HepG2 (cell line): ENCODE measurements around the gene CCDC97. TPM values are rescaled to one million over a fixed set of nuclear protein-coding genes. Genes with fewer than 3 reads are reported as not detected.
A peak's percentile ranks its signal among the peaks of the same experiment; 100 is the strongest.

Experiments used
- ATAC-seq: fragments of 200-7000 bp; cut with Tn5 transposase; 3 replicates; pipeline ENCODE4 v1.9.1; 2020; ENCODE audit warnings: mild to moderate bottlenecking, moderate library complexity
- BruUV-seq: library from RNA; stranded (reverse); fragments of 400-500 nt; replicated peaks from 2 replicates; lab custom pipeline; 2021; lab: Mats Ljungman, UMichigan
- CTCF ChIA-PET: fragments of 300-600 bp; formaldehyde crosslinking; extraction: SDS; loops from one replicate; lab custom pipeline; 2021; ENCODE audit warnings: low total read pairs, inconsistent platforms, low intra/inter-chr PET ratio; lab: Yijun Ruan, JAX
- POLR2A ChIA-PET: fragments of 350-600 bp; sonication (Branson Sonifier 250); formaldehyde crosslinking; loops from one replicate; lab custom pipeline; 2020; ENCODE audit warnings: antibody characterized with exemption, inconsistent platforms; lab: Yijun Ruan, JAX
- DNase-seq: peaks from one replicate; pipeline ENCODE4 v3.0.0-alpha.2; 2015; ENCODE audit warnings: low spot score
- FAIRE-seq: peaks from 3 replicates; lab custom pipeline; 2011; peaks lifted over from hg19 to GRCh38; lab: Jason Lieb, UNC
- H2AFZ ChIP-seq: one replicate; pipeline ENCODE4 v1.6.1; 2011; ENCODE audit warnings: low read length, inconsistent platforms
- H3K27ac ChIP-seq: fragments of 300-600 bp; 3 replicates; pipeline ENCODE4 v1.8.0; 2011; ENCODE audit warnings: mixed run types, mild to moderate bottlenecking, mixed read lengths, low read length, inconsistent platforms; ENCODE audit not compliant: insufficient read depth; ENCODE audit errors: extremely low read length
- H3K27me3 ChIP-seq, 2 experiments: fragments of 200-600 bp in 1 of 2; 2 replicates in 1 of 2; 3 replicates in 1 of 2; pipeline versions ENCODE4 v1.6.0 to v1.8.0; 2011; ENCODE audit warnings: low read length in 2 of 2, mild to moderate bottlenecking in 2 of 2, moderate library complexity in 2 of 2, inconsistent platforms in 1 of 2; ENCODE audit not compliant: insufficient read depth in 2 of 2, control insufficient read depth in 1 of 2
- H3K36me3 ChIP-seq, 2 experiments: fragments of 200-600 bp in 1 of 2; replicated peaks in 1 of 2; 2 replicates in 1 of 2; 3 replicates in 1 of 2; pipeline versions ENCODE4 v1.5.1 to v1.8.0; 2011; ENCODE audit warnings: low read length in 2 of 2, inconsistent platforms in 1 of 2; ENCODE audit not compliant: insufficient read depth in 2 of 2, control insufficient read depth in 1 of 2
- H3K4me1 ChIP-seq: 2 replicates; pipeline ENCODE4 v1.5.1; 2012; ENCODE audit warnings: low read length, inconsistent platforms; ENCODE audit not compliant: insufficient read depth
- H3K4me2 ChIP-seq: 2 replicates; pipeline ENCODE4 v1.6.0; 2011; ENCODE audit warnings: low read depth, low read length, inconsistent platforms
- H3K4me3 ChIP-seq, 3 experiments: fragments of 200-600 bp in 1 of 3; sonication (generic), shearing (Covaris generic) in 1 of 3; replicated peaks in 1 of 3; 2 replicates each; pipeline ENCODE4 v1.5.1; 2011 to 2016; ENCODE audit warnings: low read length in 3 of 3, inconsistent platforms in 2 of 3, low read depth in 2 of 3, mild to moderate bottlenecking in 2 of 3, control low read depth in 1 of 3, mixed read lengths in 1 of 3; ENCODE audit not compliant: insufficient read depth in 1 of 3
- H3K79me2 ChIP-seq: one replicate; pipeline ENCODE4 v1.6.1; 2011; ENCODE audit warnings: low read length, inconsistent platforms; ENCODE audit not compliant: insufficient read depth
- H3K9ac ChIP-seq: 2 replicates; pipeline ENCODE4 v1.6.0; 2011; ENCODE audit warnings: mild to moderate bottlenecking, low read depth, low read length, inconsistent platforms; ENCODE audit not compliant: insufficient read depth
- H3K9me3 ChIP-seq: 2 replicates; pipeline ENCODE4 v1.5.1; 2012; ENCODE audit warnings: mild to moderate bottlenecking, low read length
- H4K20me1 ChIP-seq: 2 replicates; pipeline ENCODE4 v1.6.0; 2011; ENCODE audit warnings: inconsistent platforms, mild to moderate bottlenecking, low read length, moderate library complexity; ENCODE audit not compliant: insufficient read depth
- FOXK1 ChIP-seq: sonication (generic); formaldehyde crosslinking; IDR thresholded peaks from 2 replicates; pipeline ENCODE4 v1.4.0; 2020; ENCODE audit warnings: low read depth, missing genetic modification reagents, borderline replicate concordance
- HMGA1 ChIP-seq: sonication (generic); formaldehyde crosslinking; conservative IDR thresholded peaks from 2 replicates; pipeline ENCODE4 v1.4.0; 2020; ENCODE audit warnings: missing genetic modification reagents
- KLF11 ChIP-seq: IDR thresholded peaks from 2 replicates; pipeline ENCODE4 v1.6.1; 2016; ENCODE audit warnings: missing compliant biosample characterization
- NFIB ChIP-seq: sonication (generic); formaldehyde crosslinking; IDR thresholded peaks from 2 replicates; pipeline ENCODE4 v1.9.0; 2021; ENCODE audit warnings: missing genetic modification reagents, mild to moderate bottlenecking, borderline replicate concordance
- POGZ ChIP-seq: sonication (generic); formaldehyde crosslinking; IDR thresholded peaks from 2 replicates; pipeline ENCODE4 v1.4.0; 2020; ENCODE audit warnings: mild to moderate bottlenecking, missing genetic modification reagents
- RNF2 ChIP-seq: fragments of 450-650 bp; conservative IDR thresholded peaks from 2 replicates; pipeline ENCODE4 v1.6.1; 2016; ENCODE audit warnings: low read depth
- ZNF570 ChIP-seq: sonication (generic); formaldehyde crosslinking; IDR thresholded peaks from 2 replicates; pipeline ENCODE4 v1.4.0; 2020; ENCODE audit warnings: mild to moderate bottlenecking, missing genetic modification reagents, borderline replicate concordance
- ZNF605 ChIP-seq: sonication (generic); formaldehyde crosslinking; IDR thresholded peaks from 2 replicates; pipeline ENCODE4 v1.8.0; 2022; ENCODE audit warnings: mild to moderate bottlenecking, missing genetic modification reagents
- WGBS: methylation state at CpG from one replicate; pipeline ENCODE4 v1.1.6; 2017; ENCODE audit warnings: low lambda C conversion rate; 5-methylcytosine and 5-hydroxymethylcytosine counted together
- in situ Hi-C: cut with HindIII; loops from 2 replicates; pipeline ENCODE4 v1.10.0; 2017; ENCODE audit warnings: low pct_unique_long_range_greater_than_20kb; ENCODE audit not compliant: extremely low pct_ligation_motif_present
- intact Hi-C: fragments of 100-400 bp; cut with micrococcal nuclease; formaldehyde crosslinking; loops from one replicate; pipeline ENCODE4 v1.10.0; 2022; ENCODE audit not compliant: unreplicated experiment
- polyA plus RNA-seq, 8 experiments: library from polyadenylated mRNA; depleted of rRNA in 3 of 8; stranded (reverse) in 7 of 8; unstranded in 1 of 8; fragments of >200 nt; fragmentation: Illumina TruSeq in 4 of 8; extraction: Trizol in 4 of 8; gene quantifications; 2 replicates each; pipeline versions ENCODE4 v1.2.1 to v1.2.3, GENCODE V29; 2011 to 2016; ENCODE audit warnings: low read depth in 4 of 8, missing spikeins in 1 of 8, mixed read lengths in 1 of 8; ENCODE audit not compliant: insufficient read depth in 1 of 8
- total RNA-seq, 5 experiments: library from RNA; depleted of rRNA; stranded (reverse); fragments of >200 nt; fragmentation: Illumina TruSeq; extraction: Trizol; gene quantifications; 2 replicates each; pipeline ENCODE4 v1.2.3, GENCODE V29; 2016; ENCODE audit warnings: low read depth in 1 of 5
- TF ChIP-seq, protein P1 (sequence below): sonication (generic); formaldehyde crosslinking; IDR thresholded peaks from 2 replicates; pipeline ENCODE4 v1.4.0; 2020; ENCODE audit warnings: missing genetic modification reagents, mild to moderate bottlenecking, borderline replicate concordance
- TF ChIP-seq, protein P2 (sequence below): sonication (generic); formaldehyde crosslinking; IDR thresholded peaks from 2 replicates; pipeline ENCODE4 v1.8.1; 2023; ENCODE audit warnings: mild to moderate bottlenecking, moderate library complexity, missing genetic modification reagents
- TF ChIP-seq, protein P3 (sequence below): sonication (generic); formaldehyde crosslinking; IDR thresholded peaks from 2 replicates; pipeline ENCODE4 v1.4.0; 2020; ENCODE audit warnings: missing genetic modification reagents
- TF ChIP-seq, protein P4 (sequence below): sonication (generic); formaldehyde crosslinking; conservative IDR thresholded peaks from 2 replicates; pipeline ENCODE4 v1.8.0; 2022; ENCODE audit warnings: mild to moderate bottlenecking, moderate library complexity, missing genetic modification reagents
- TF ChIP-seq, protein P5 (sequence below): sonication (generic); formaldehyde crosslinking; IDR thresholded peaks from 2 replicates; pipeline ENCODE4 v1.5.1; 2020; ENCODE audit warnings: missing genetic modification reagents, mild to moderate bottlenecking, borderline replicate concordance

CCDC97 gene
- total and polyA plus RNA-seq, 2 of the 13 experiments (the other 11 are each of a cell fraction or from before 2014, with no cell fraction given): 6.2 to 7.3 TPM

DNA sequence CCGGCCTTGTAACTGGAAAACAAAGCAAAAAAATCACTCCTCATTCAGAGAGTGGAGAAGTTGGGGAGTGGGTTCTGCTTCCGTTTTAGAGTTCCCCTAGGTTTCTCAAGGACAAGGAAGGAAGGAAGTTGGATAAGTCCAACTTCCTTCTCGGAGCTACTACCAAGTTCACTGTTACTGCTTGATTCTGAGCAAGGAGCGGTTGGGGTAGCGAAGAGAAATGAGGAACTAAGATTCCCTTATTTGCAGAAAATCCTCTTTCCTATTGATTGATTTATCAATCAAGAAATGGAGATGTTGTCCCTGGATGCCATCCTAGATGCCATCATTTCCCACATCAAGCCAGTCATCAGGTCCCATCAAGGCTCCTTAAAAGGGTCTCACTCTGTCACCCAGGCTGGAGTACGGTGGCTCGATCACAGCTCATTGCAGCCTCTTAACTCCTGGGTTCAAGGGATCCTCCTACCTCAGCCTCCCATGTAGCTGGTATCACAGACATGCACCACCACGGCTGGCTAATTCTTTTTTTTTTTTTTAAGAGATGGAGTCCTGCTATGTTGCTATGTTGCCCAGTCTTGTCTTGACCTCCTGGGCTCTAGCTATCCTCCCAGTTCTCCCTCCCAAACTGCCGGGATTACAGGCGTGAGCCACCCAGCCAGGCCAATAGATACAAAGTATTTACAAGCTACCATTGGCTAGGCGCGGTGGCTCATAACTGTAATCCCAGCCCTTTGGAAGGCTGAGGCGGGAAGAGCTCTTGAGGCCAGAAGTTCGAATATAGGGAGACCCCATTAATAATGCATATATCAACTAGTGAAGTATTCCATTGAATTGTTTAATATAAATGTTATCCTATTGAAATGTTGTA lies 54.8 kb downstream of the CCDC97 start:
- DNase-seq (no peak), ATAC-seq (no peak), FAIRE-seq (no peak)
- POLR2A ChIA-PET: interaction anchor here (1.0 to 3.3 kb wide), 20 partner anchors 8 to 648 kb away, joined by 3 to 41 read pairs (median 6); partner anchors contain the start of genes B3GNT8, COQ8B, DMAC2 and HNRNPUL1
- Histone ChIP-seq H3K27ac (peak overlapping the region; percentile 95), H3K9me3 (no peaks in the 10 kb centered on the region), H3K4me3 (peak overlapping the region; percentile 70 to 87 (median 84)), H4K20me1 (no peaks in the 10 kb centered on the region), H3K36me3 (no peaks in the 10 kb centered on the region; a peak in 1 of 5 replicates), H3K4me1 (peaks cover 50% of the 10 kb centered on the region), H3K79me2 (peaks cover 19% of the 10 kb centered on the region), H3K4me2 (peak overlapping the region; percentile 94), H3K9ac (peak overlapping the region; percentile 98), H2AFZ (no peak overlapping the region), H3K27me3 (no peaks in the 10 kb centered on the region; a peak in 2 of 5 replicates)
- intact Hi-C loops (no loop called here), in situ Hi-C loops (no loop called here)
- CTCF ChIA-PET: no interaction called here
- WGBS: 73% methylated on average over 12 of the region's 14 CpGs
- BruUV-seq: no TSS peak
- TF ChIP-seq, protein P1, sequence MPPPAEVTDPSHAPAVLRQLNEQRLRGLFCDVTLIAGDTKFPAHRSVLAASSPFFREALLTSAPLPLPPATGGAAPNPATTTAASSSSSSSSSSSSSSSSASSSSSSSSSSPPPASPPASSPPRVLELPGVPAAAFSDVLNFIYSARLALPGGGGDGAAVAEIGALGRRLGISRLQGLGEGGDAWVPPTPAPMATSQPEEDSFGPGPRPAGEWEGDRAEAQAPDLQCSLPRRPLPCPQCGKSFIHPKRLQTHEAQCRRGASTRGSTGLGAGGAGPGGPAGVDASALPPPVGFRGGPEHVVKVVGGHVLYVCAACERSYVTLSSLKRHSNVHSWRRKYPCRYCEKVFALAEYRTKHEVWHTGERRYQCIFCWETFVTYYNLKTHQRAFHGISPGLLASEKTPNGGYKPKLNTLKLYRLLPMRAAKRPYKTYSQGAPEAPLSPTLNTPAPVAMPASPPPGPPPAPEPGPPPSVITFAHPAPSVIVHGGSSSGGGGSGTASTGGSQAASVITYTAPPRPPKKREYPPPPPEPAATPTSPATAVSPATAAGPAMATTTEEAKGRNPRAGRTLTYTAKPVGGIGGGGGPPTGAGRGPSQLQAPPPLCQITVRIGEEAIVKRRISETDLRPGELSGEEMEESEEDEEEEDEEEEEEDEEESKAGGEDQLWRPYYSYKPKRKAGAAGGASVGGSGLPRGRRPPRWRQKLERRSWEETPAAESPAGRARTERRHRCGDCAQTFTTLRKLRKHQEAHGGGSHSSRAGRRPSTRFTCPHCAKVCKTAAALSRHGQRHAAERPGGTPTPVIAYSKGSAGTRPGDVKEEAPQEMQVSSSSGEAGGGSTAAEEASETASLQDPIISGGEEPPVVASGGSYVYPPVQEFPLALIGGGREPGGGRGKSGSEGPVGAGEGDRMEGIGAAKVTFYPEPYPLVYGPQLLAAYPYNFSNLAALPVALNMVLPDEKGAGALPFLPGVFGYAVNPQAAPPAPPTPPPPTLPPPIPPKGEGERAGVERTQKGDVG (CRISPR knock-in tag): no peak
- TF ChIP-seq, protein P2, sequence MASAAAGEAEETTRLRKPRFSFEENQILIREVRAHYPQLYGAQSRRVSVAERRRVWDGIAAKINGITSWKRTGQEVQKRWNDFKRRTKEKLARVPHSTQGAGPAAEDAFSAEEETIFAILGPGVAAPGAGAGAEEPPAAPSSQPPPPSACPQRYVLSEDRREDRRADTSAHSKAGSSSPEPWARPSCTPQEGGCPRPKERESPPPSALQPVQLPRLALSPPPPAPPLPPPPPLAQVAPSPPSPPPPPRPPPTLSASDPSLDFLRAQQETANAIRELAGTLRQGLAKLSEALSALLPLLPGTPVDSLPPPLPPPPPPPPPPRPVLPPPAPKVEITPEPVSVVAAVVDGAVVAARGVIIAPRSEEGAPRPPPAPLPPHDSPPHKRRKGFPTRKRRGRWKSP (CRISPR knock-in tag): 0 out of 2 replicates have a peak, but pooled peaks have one; percentile 7
- TF ChIP-seq, protein P3, sequence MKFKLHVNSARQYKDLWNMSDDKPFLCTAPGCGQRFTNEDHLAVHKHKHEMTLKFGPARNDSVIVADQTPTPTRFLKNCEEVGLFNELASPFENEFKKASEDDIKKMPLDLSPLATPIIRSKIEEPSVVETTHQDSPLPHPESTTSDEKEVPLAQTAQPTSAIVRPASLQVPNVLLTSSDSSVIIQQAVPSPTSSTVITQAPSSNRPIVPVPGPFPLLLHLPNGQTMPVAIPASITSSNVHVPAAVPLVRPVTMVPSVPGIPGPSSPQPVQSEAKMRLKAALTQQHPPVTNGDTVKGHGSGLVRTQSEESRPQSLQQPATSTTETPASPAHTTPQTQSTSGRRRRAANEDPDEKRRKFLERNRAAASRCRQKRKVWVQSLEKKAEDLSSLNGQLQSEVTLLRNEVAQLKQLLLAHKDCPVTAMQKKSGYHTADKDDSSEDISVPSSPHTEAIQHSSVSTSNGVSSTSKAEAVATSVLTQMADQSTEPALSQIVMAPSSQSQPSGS (CRISPR knock-in tag): 0 out of 2 replicates have a peak, but pooled peaks have one; percentile 5
- TF ChIP-seq, protein P4, sequence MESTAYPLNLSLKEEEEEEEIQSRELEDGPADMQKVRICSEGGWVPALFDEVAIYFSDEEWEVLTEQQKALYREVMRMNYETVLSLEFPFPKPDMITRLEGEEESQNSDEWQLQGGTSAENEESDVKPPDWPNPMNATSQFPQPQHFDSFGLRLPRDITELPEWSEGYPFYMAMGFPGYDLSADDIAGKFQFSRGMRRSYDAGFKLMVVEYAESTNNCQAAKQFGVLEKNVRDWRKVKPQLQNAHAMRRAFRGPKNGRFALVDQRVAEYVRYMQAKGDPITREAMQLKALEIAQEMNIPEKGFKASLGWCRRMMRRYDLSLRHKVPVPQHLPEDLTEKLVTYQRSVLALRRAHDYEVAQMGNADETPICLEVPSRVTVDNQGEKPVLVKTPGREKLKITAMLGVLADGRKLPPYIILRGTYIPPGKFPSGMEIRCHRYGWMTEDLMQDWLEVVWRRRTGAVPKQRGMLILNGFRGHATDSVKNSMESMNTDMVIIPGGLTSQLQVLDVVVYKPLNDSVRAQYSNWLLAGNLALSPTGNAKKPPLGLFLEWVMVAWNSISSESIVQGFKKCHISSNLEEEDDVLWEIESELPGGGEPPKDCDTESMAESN (CRISPR knock-in tag): no peak
- TF ChIP-seq HMGA1 (CRISPR knock-in tag) (no peak), ZNF605 (0 out of 2 replicates have a peak, but pooled peaks have one; percentile 58), POGZ (CRISPR knock-in tag) (no peak), RNF2 (no peak), NFIB (CRISPR knock-in tag) (no peak), KLF11 (CRISPR knock-in tag) (peak; percentile 15; the same call in 1 of the 2 replicates), ZNF570 (no peak), FOXK1 (CRISPR knock-in tag) (0 out of 2 replicates have a peak, but pooled peaks have one; percentile 7)
- TF ChIP-seq, protein P5, sequence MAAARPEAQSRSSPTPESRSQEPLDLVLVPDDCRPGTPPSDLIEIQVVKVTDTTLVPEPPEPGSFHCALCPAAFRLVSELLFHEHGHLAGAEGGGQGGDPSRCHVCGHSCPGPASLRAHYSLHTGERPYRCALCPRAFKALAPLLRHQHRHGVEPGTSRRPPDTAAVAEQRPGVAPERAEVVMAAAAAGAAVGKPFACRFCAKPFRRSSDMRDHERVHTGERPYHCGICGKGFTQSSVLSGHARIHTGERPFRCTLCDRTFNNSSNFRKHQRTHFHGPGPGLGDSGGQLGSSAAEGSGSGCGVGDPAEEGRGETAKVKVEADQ (CRISPR knock-in tag): no peak
